ENCODE measurements around the gene NKG7.

NKG7 gene

DNA sequence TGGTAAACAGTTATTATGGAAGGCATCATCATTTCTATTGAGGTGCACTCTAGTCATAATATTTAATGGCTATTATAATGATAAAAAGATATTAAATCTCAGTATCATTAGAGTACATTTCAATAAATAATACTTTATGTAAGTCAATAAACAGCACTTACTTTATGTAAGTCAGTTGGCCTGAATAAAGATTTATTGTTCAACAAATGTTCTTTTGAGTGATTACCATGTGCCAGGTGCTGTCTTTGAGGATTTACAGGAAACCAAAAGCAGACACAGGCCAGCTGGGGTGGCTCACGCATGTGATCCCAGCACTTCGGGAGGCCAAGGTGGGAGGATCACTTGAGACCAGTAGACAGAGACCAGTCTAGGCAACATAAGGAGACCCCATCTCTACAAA, 5.0 kb upstream of the NKG7 start:
- no peak for TF ChIP-seq FOXP2 (optimal IDR thresholded peaks at IDR 0.05; ENCODE audit: borderline replicate concordance, extremely low read depth, extremely low read length, insufficient read depth)

DNA sequence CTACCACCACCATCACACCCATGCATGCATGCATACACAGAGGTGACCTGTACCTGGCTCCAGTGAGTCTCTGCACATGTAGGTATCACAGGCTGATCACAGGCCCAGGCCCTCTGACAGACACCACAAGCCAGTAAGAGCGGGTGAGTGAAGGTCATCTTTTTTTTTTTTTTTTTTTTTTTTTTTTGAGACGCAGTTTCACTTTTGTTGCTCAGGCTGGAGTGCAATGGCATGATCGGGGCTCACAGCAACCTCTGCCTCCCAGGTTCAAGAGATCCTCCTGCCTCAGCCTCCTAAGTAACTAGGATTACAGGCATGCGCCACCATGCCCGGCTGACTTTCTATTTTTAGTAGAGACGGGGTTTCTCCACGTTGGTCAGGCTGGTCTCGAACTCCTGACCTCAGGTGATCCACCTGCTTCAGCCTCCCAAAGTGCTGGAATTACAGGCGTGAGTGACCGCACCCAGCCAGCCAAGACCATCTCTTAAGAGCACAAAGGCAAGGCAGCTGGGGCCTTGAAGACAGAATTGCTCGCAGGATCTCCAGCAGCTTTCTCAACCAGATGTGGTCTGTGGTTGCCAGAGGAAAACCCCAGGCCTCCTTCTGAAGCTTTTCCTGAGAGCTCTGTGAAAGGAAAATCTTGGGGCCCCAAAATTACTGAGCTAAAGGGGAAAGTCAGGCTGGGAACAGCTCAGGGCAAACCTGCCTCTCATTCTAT, 3.2 kb upstream of the NKG7 start:
- TF ChIP-seq, protein P1, sequence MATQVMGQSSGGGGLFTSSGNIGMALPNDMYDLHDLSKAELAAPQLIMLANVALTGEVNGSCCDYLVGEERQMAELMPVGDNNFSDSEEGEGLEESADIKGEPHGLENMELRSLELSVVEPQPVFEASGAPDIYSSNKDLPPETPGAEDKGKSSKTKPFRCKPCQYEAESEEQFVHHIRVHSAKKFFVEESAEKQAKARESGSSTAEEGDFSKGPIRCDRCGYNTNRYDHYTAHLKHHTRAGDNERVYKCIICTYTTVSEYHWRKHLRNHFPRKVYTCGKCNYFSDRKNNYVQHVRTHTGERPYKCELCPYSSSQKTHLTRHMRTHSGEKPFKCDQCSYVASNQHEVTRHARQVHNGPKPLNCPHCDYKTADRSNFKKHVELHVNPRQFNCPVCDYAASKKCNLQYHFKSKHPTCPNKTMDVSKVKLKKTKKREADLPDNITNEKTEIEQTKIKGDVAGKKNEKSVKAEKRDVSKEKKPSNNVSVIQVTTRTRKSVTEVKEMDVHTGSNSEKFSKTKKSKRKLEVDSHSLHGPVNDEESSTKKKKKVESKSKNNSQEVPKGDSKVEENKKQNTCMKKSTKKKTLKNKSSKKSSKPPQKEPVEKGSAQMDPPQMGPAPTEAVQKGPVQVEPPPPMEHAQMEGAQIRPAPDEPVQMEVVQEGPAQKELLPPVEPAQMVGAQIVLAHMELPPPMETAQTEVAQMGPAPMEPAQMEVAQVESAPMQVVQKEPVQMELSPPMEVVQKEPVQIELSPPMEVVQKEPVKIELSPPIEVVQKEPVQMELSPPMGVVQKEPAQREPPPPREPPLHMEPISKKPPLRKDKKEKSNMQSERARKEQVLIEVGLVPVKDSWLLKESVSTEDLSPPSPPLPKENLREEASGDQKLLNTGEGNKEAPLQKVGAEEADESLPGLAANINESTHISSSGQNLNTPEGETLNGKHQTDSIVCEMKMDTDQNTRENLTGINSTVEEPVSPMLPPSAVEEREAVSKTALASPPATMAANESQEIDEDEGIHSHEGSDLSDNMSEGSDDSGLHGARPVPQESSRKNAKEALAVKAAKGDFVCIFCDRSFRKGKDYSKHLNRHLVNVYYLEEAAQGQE (IDR thresholded peaks at IDR 0.05; ENCODE audit: insufficient read depth in 1 of 2, low read depth in 2 of 2, low read length in 2 of 2) = no peak
- TF ChIP-seq FOXP2 (optimal IDR thresholded peaks at IDR 0.05; ENCODE audit: borderline replicate concordance, extremely low read depth, extremely low read length, insufficient read depth) (no peak), POLR2AphosphoS5 (IDR thresholded peaks at IDR 0.05; ENCODE audit: low read depth, low read length) (no peak), SIN3A (IDR thresholded peaks at IDR 0.05; ENCODE audit: borderline replicate concordance, insufficient read depth, low read length) (no peak), TAF1 (IDR thresholded peaks at IDR 0.05; ENCODE audit: borderline replicate concordance, insufficient read depth, low read length) (no peak)

DNA sequence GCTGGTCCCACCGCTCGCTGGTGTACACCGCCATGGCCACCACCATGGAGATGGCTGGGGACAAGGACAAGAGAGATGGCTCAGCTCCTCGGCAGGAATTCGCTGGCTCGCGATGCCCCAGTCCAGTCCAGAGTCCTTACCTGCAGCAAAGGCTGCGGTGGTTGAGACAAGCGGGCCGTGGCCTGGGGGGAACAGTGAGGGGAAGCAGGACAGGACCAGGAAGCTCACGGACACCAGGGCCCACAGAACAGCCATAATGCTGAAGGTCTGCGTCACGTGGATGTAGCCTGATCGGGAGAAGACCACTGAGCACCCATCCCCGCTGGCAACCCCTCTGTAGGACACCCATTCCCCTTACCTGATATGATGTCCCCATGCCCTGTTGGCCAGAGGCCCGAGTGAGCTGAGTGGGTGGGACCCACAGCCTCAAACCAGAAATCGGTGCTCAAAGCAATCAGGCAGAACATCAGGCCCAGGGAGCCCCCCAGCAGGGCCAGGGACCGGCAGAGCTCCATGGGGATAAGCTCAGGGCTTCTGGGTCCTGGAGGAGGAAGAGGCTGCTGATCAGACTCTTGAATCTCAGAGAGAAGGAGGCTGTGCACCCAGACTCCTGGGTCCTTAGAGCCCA, 319 bp downstream of the NKG7 start:
- no peak for TF ChIP-seq POLR2AphosphoS5 (IDR thresholded peaks at IDR 0.05; ENCODE audit: low read depth, low read length)
- no peak for TF ChIP-seq TAF1 (IDR thresholded peaks at IDR 0.05; ENCODE audit: borderline replicate concordance, insufficient read depth, low read length)
- TF ChIP-seq FOXP2 (optimal IDR thresholded peaks at IDR 0.05; ENCODE audit: borderline replicate concordance, extremely low read depth, extremely low read length, insufficient read depth) = no peak
- no peak for TF ChIP-seq SIN3A (IDR thresholded peaks at IDR 0.05; ENCODE audit: borderline replicate concordance, insufficient read depth, low read length)
- TF ChIP-seq, protein P1 (IDR thresholded peaks at IDR 0.05; ENCODE audit: insufficient read depth in 1 of 2, low read depth in 2 of 2, low read length in 2 of 2) = no peak

DNA sequence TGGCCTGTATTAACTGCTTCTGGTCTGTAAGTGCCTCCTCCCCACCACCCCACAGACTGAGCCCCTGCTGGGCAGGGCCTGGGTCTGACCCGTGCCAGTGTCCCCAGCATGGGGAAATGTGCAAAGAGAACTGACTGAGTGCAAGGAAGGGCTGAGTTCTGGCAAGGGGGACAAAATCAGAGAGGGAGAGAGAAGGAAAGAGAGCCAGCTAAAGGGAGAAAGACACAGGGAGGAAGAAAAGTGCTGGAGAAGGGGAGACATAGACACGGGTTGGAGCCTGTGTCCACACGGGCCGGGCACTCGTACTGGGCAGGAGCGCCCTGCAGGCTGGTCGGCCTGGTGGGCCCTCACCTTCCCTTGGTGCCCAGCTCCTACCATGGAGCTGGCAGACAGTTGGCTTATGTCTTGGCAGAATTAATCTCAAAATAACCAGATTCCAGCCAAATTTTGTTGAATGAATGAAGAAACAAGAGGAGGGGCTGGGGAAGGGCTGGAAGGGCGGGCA, 1.2 kb downstream of the NKG7 start:
- no peak for TF ChIP-seq POLR2AphosphoS5 (IDR thresholded peaks at IDR 0.05; ENCODE audit: low read depth, low read length)
- TF ChIP-seq, protein P1 (IDR thresholded peaks at IDR 0.05; ENCODE audit: insufficient read depth in 1 of 2, low read depth in 2 of 2, low read length in 2 of 2) = no peak
- no peak for TF ChIP-seq TAF1 (IDR thresholded peaks at IDR 0.05; ENCODE audit: borderline replicate concordance, insufficient read depth, low read length)
- TF ChIP-seq SIN3A (IDR thresholded peaks at IDR 0.05; ENCODE audit: borderline replicate concordance, insufficient read depth, low read length) = no peak
- TF ChIP-seq FOXP2 (optimal IDR thresholded peaks at IDR 0.05; ENCODE audit: borderline replicate concordance, extremely low read depth, extremely low read length, insufficient read depth) = no peak

DNA sequence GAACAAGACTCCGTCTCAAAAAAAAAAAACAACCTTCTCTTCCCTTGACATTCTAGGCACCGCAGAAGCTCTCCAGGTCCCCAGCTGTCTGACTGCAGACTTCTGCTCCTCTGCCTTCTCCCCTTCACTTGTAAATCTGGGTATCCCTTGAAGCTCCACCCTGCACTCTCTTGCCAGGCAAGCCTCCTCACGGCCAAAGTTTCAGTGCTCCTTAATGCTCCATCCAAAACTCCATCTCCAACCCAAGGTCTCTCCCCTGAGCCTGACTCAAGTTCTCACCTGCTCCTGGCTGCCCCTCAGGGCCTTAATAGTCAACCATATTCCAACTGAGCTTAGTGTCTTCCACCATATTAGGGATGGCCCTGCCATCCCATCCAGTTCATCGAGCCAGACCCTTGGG, 2.2 kb downstream of the NKG7 start:
- no peak for TF ChIP-seq POLR2AphosphoS5 (IDR thresholded peaks at IDR 0.05; ENCODE audit: low read depth, low read length)
- TF ChIP-seq, protein P1 (IDR thresholded peaks at IDR 0.05; ENCODE audit: insufficient read depth in 1 of 2, low read depth in 2 of 2, low read length in 2 of 2) = no peak
- TF ChIP-seq SIN3A (IDR thresholded peaks at IDR 0.05; ENCODE audit: borderline replicate concordance, insufficient read depth, low read length) = no peak
- TF ChIP-seq FOXP2 (optimal IDR thresholded peaks at IDR 0.05; ENCODE audit: borderline replicate concordance, extremely low read depth, extremely low read length, insufficient read depth) = no peak
- TF ChIP-seq TAF1 (IDR thresholded peaks at IDR 0.05; ENCODE audit: borderline replicate concordance, insufficient read depth, low read length) = no peak

Measured in PFSK-1 (cell line).